HUDEP-2 (cell line): ENCODE results near the gene TIMELESS.
A peak's percentile ranks its signal among the peaks of the same experiment; 100 is the strongest.
"Not testable (repeated sequence)": the region's sequence is repeated elsewhere in the genome, so short reads cannot be mapped to it uniquely, and the experiment has no call there.

ENCODE experiments used
- DNase-seq, 76 experiments: peaks; one replicate each; lab custom pipeline; 2025; ENCODE audit not compliant: unreplicated experiment in 76 of 76; lab: John Stamatoyannopoulos, UW

TIMELESS gene

GRCh38 chr12:56468216-56469006 is 19.2 kb upstream of the TIMELESS start, which contains the start of gene SPRYD4:
SPRYD4 (plus strand) TSS chr12:56468578; CDS start chr12:56468592, 14 bp downstream.
- DNase-seq = peak in 72 of 76 experiments; percentile 33 to 92 (median 84)

GRCh38 chr12:56462565-56462964 is 13.3 kb upstream of the TIMELESS start:
- no peak for DNase-seq

- DNase-seq = peak in 1 of 76 experiments; percentile 5
Measured at GRCh38 chr12:56461235-56462159, 12.3 kb upstream of the TIMELESS start.

- no peak for DNase-seq
Measured at GRCh38 chr12:56457817-56458216, 8.6 kb upstream of the TIMELESS start.

- no peak for DNase-seq
Measured at GRCh38 chr12:56454557-56454956, 5.3 kb upstream of the TIMELESS start, which contains the start of gene MIP. MIP (minus strand) TSS chr12:56454657; CDS start chr12:56454613, 44 bp downstream.

- DNase-seq = no peak
Measured at GRCh38 chr12:56451147-56451546, 1.9 kb upstream of the TIMELESS start.

- DNase-seq = no peak
Measured at GRCh38 chr12:56450241-56450640, 1.0 kb upstream of the TIMELESS start.

GRCh38 chr12:56449622-56449984 is 377 bp upstream of the TIMELESS start:
- DNase-seq = no peak

GRCh38 chr12:56443208-56443607 is 6.0 kb downstream of the TIMELESS start:
- not testable (repeated sequence) for DNase-seq

GRCh38 chr12:56437430-56438176 is 11.6 kb downstream of the TIMELESS start:
- DNase-seq = peak in 26 of 76 experiments; percentile 0 to 54 (median 14)

- no peak for DNase-seq
Measured at GRCh38 chr12:56434828-56435227, 14.4 kb downstream of the TIMELESS start.

GRCh38 chr12:56431850-56432249 is 17.4 kb downstream of the TIMELESS start:
- no peak for DNase-seq

GRCh38 chr12:56431288-56431687 is 17.9 kb downstream of the TIMELESS start:
- DNase-seq = no peak

GRCh38 chr12:56425940-56426438 is 23.2 kb downstream of the TIMELESS start:
- DNase-seq = no peak

GRCh38 chr12:56425193-56425592 is 24.0 kb downstream of the TIMELESS start:
- no peak for DNase-seq

- no peak for DNase-seq
Measured at GRCh38 chr12:56420411-56420810, 28.8 kb downstream of the TIMELESS start.

GRCh38 chr12:56417739-56418138 is 31.5 kb downstream of the TIMELESS start:
- DNase-seq = no peak

- DNase-seq = no peak
Measured at GRCh38 chr12:56414401-56414800, 34.8 kb downstream of the TIMELESS start.

- no peak for DNase-seq
Measured at GRCh38 chr12:56413392-56413791, 35.8 kb downstream of the TIMELESS start.
